Measurements from ENCODE around the gene PREX1. TPM values are rescaled to one million over a fixed set of nuclear protein-coding genes. Genes with fewer than 3 reads are reported as not detected.

PREX1 gene
- total and polyA plus RNA-seq, 4 donors: 20.4 to 49.0 (median 42.6) TPM

DNA sequence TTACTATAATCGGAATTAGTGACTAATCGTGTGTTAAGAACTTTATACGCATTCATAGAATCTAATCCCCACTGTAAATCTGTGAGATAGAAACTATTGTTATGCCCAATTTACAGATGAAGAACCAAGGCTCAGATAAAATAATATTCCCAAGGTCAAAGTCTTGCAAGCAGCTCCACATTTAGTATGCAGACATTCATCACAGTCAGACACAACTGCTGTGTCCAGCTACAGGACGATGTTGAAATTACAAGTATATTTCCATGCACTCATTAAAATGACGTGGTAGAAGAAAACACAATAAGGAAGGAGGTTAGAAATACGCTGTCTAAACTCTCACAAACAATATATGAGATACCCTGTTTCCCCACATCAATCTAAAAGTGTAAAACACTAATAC lies 82.5 kb downstream of the PREX1 start:
- no peak overlapping the region for H3K4me3 ChIP-seq (ENCODE audit: low read length in 2 of 2)
- H3K36me3 ChIP-seq (ENCODE audit: control insufficient read depth in 1 of 2, insufficient read depth in 2 of 2, low read length in 1 of 2): peaks cover 0 to 4% of the 10 kb centered on the region in 2 donors
- H3K27ac ChIP-seq (ENCODE audit: low read depth in 1 of 2, low read length in 2 of 2): no peak overlapping the region
- WGBS, 2 donors: 66% methylated on average over 6 of the region's 6 CpGs
- H3K4me1 ChIP-seq (ENCODE audit: control insufficient read depth in 1 of 2, insufficient read depth in 2 of 2, low read length in 2 of 2): no peaks in the 10 kb centered on the region
- H3K27me3 ChIP-seq (ENCODE audit: control insufficient read depth in 1 of 2, insufficient read depth in 2 of 2, low read length in 1 of 2): no peaks in the 10 kb centered on the region
- intact Hi-C loops (cut with DNase I): no loop called here
- DNase-seq: no peak
- no peaks in the 10 kb centered on the region for H3K9me3 ChIP-seq (ENCODE audit: control insufficient read depth, low read length)
- no peak for ATAC-seq (ENCODE audit: low FRiP score)

DNA sequence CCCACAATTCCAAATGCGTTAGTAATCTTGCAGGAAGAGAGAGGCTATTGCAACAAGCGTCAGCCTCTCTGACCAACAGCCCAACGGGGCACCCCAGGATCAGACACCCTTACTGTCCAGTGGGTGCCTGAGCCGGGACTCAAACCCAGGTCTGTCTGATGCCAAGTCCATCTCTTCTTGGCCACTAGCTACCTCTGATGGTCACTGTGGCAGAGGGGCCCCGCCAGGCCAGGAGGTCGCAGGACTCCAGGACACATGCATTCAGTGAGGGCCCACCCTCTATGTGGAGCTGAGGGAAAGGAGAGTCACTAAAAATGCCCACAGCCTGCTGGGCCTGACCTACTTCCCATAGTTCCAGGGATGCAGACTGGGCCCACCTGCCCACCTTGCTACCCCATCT lies 83.3 kb downstream of the PREX1 start:
- no peaks in the 10 kb centered on the region for H3K4me1 ChIP-seq (ENCODE audit: control insufficient read depth in 1 of 2, insufficient read depth in 2 of 2, low read length in 2 of 2)
- no peaks in the 10 kb centered on the region for H3K27me3 ChIP-seq (ENCODE audit: control insufficient read depth in 1 of 2, insufficient read depth in 2 of 2, low read length in 1 of 2)
- H3K36me3 ChIP-seq (ENCODE audit: control insufficient read depth in 1 of 2, insufficient read depth in 2 of 2, low read length in 1 of 2): peaks cover 0 to 4% of the 10 kb centered on the region in 2 donors
- intact Hi-C loops (cut with DNase I): no loop called here
- 94% methylated on average over 6 of the region's 6 CpGs for WGBS, 2 donors
- no peak overlapping the region for H3K27ac ChIP-seq (ENCODE audit: low read depth in 1 of 2, low read length in 2 of 2)
- ATAC-seq (ENCODE audit: low FRiP score): no peak
- H3K9me3 ChIP-seq (ENCODE audit: control insufficient read depth, low read length): no peaks in the 10 kb centered on the region
- H3K4me3 ChIP-seq (ENCODE audit: low read length in 2 of 2): no peak overlapping the region
- DNase-seq: peak in 1 of 2 donors; percentile 67

DNA sequence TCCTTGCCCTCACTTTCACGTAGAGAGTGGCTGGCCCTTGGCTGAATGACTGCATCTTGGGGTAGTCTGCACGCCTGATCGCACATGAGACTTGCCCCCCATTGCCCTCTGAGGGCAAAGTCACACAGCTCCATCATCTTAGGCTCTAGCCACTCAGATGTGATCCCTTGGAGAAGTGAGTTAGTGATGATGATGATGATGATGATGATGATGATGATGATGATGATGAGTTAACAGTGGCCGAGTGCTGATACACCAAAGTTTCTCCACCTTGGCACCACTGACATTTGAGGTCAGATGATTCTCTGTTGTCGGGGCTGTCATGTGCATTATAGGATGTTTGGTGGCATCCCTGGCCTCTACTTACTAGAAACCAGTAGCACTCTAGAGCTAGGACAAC lies 84.0 kb downstream of the PREX1 start:
- no peaks in the 10 kb centered on the region for H3K27me3 ChIP-seq (ENCODE audit: control insufficient read depth in 1 of 2, insufficient read depth in 2 of 2, low read length in 1 of 2)
- intact Hi-C loops (cut with DNase I): no loop called here
- H3K27ac ChIP-seq (ENCODE audit: low read depth in 1 of 2, low read length in 2 of 2): no peak overlapping the region
- H3K9me3 ChIP-seq (ENCODE audit: control insufficient read depth, low read length): no peaks in the 10 kb centered on the region
- 91 to 92% methylated on average over 5 of the region's 5 CpGs for WGBS, 2 donors
- ATAC-seq (ENCODE audit: low FRiP score): no peak
- no peak overlapping the region for H3K4me3 ChIP-seq (ENCODE audit: low read length in 2 of 2)
- peaks cover 0 to 4% of the 10 kb centered on the region in 2 donors for H3K36me3 ChIP-seq (ENCODE audit: control insufficient read depth in 1 of 2, insufficient read depth in 2 of 2, low read length in 1 of 2)
- DNase-seq: peak in 1 of 2 donors; percentile 0
- H3K4me1 ChIP-seq (ENCODE audit: control insufficient read depth in 1 of 2, insufficient read depth in 2 of 2, low read length in 2 of 2): no peaks in the 10 kb centered on the region

DNA sequence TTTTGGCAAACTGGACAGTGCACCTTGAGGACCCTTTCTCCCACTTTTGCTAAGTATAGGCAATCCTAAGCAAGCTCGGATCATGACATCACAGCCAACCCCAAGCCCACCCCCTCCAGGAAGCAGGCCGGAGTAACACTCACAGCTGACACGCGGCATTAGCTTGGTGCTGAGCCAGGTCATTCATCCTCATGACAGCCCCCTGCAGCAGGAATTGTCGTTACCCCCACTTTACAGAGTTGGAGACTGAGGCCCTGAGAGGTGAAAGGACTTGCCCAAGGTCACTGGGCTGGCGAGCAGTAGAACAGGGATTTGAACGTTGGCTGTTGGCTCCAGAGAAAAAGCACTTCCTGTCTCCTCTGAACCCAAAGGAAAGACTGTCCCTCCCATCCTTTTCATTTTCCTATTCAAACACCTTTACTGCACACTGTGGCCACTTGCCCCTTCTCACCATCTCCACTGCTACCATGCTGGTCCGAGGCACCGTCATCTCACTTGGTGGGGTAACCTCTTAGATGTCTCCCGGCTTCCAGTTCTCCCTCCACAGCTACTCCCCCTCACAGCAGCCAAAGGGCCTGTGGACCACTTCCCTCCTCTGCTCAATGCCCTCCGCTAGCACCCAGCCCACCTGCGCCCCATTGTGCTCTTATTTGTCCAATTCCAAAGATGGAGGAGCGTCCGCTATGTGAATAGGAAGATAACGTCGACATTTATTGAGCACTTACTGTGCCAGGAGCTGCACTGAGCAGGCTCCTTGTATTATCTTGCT lies 84.7 kb downstream of the PREX1 start:
- WGBS, 2 donors: 90 to 93% methylated on average over 16 of the region's 16 CpGs
- peaks cover 0 to 4% of the 10 kb centered on the region in 2 donors for H3K36me3 ChIP-seq (ENCODE audit: control insufficient read depth in 1 of 2, insufficient read depth in 2 of 2, low read length in 1 of 2)
- intact Hi-C loops (cut with DNase I): no loop called here
- no peaks in the 10 kb centered on the region for H3K27me3 ChIP-seq (ENCODE audit: control insufficient read depth in 1 of 2, insufficient read depth in 2 of 2, low read length in 1 of 2)
- H3K4me1 ChIP-seq (ENCODE audit: control insufficient read depth in 1 of 2, insufficient read depth in 2 of 2, low read length in 2 of 2): no peaks in the 10 kb centered on the region
- H3K9me3 ChIP-seq (ENCODE audit: control insufficient read depth, low read length): no peaks in the 10 kb centered on the region
- H3K27ac ChIP-seq (ENCODE audit: low read depth in 1 of 2, low read length in 2 of 2): no peak overlapping the region
- ATAC-seq (ENCODE audit: low FRiP score) (no peak), DNase-seq (peak in 1 of 2 donors; percentile 60)
- no peak overlapping the region for H3K4me3 ChIP-seq (ENCODE audit: low read length in 2 of 2)

DNA sequence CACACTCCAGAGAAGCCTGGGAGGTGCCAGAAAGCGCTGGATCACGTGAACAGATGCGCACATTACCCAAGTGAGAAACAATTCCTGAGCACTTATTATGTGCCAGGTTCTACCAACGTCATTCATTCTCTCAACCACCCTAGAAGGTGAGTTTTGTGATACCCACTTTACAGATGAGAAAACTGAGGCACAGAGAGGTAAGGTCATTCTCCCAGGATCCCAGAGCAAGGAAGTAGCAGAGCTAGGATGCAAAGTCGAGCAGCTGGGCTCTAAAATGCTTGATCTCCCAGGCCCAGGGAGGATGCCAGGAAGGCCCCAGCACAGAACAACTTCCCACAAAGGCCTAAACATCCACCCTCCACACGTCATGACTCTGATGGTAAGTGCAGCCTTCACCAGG lies 85.6 kb downstream of the PREX1 start:
- intact Hi-C loops (cut with DNase I): no loop called here

DNA sequence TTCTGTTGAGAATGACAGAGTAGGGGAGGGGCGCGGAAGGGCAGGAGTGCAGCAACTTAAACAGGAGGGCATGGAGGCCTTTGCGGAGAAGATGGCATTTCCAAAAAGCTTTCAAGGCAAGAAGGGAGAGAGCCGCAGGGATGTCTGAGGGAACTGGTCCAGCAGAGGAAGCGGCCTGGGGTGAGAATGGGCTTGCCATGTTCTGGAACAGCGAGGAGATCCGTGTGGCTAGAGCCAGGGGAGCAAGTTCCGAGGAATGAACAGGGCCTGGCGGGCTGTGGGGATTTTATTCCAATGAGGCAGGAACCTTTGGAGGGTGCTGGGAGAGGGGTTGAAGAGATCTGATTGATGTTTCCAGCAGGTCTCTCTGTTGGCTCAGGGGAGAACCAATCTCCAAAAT lies 86.1 kb downstream of the PREX1 start:
- DNase-seq: peak in 1 of 2 donors; percentile 28
- no peaks in the 10 kb centered on the region for H3K9me3 ChIP-seq (ENCODE audit: control insufficient read depth, low read length)
- intact Hi-C loops (cut with DNase I): no loop called here
- ATAC-seq (ENCODE audit: low FRiP score): no peak
- H3K27ac ChIP-seq (ENCODE audit: low read depth in 1 of 2, low read length in 2 of 2): no peak overlapping the region
- no peaks in the 10 kb centered on the region for H3K27me3 ChIP-seq (ENCODE audit: control insufficient read depth in 1 of 2, insufficient read depth in 2 of 2, low read length in 1 of 2)
- 93 to 94% methylated on average over 9 of the region's 9 CpGs for WGBS, 2 donors
- no peak overlapping the region for H3K4me3 ChIP-seq (ENCODE audit: low read length in 2 of 2)
- H3K36me3 ChIP-seq (ENCODE audit: control insufficient read depth in 1 of 2, insufficient read depth in 2 of 2, low read length in 1 of 2): peaks cover 0 to 3% of the 10 kb centered on the region in 2 donors
- no peaks in the 10 kb centered on the region for H3K4me1 ChIP-seq (ENCODE audit: control insufficient read depth in 1 of 2, insufficient read depth in 2 of 2, low read length in 2 of 2)

More for the DNA sequence above, 85.6 kb downstream of the PREX1 start:
- H3K4me3 ChIP-seq (ENCODE audit: low read length in 2 of 2): no peak overlapping the region
- no peak overlapping the region for H3K27ac ChIP-seq (ENCODE audit: low read depth in 1 of 2, low read length in 2 of 2)
- ATAC-seq (ENCODE audit: low FRiP score) (no peak), DNase-seq (no peak)
- no peaks in the 10 kb centered on the region for H3K9me3 ChIP-seq (ENCODE audit: control insufficient read depth, low read length)
- H3K27me3 ChIP-seq (ENCODE audit: control insufficient read depth in 1 of 2, insufficient read depth in 2 of 2, low read length in 1 of 2): no peaks in the 10 kb centered on the region
- H3K36me3 ChIP-seq (ENCODE audit: control insufficient read depth in 1 of 2, insufficient read depth in 2 of 2, low read length in 1 of 2): peaks cover 0 to 3% of the 10 kb centered on the region in 2 donors
- H3K4me1 ChIP-seq (ENCODE audit: control insufficient read depth in 1 of 2, insufficient read depth in 2 of 2, low read length in 2 of 2): no peaks in the 10 kb centered on the region
- WGBS, 2 donors: 87 to 88% methylated on average over 6 of the region's 6 CpGs

DNA sequence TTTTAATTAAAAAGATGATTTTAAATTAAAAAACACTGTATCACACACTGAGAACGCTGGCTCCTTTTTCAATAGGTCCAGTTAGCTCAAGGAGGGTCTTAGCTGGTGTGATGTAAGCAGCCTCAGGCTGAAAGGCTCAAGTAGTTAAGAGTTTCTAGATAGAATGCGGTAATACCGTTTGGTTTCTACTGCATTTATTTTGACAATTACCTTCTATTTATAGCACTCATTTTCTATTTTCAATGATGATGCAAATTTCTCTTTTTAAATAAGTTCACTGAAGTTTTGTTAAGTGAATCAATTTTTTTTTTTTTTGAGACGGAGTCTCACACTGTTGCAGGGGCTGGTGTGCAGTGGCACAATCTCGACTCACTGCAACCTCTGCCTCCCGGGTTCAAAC lies 87.1 kb downstream of the PREX1 start:
- 79 to 83% methylated on average over 6 of the region's 6 CpGs for whole genome bisulfite sequencing, 2 donors
- intact Hi-C loops (cut with DNase I): no loop called here
- H3K27ac ChIP-seq (ENCODE audit: low read depth in 1 of 2, low read length in 2 of 2): no peak overlapping the region
- H3K36me3 ChIP-seq (ENCODE audit: control insufficient read depth in 1 of 2, insufficient read depth in 2 of 2, low read length in 1 of 2): peaks cover 0 to 3% of the 10 kb centered on the region in 2 donors
- no peaks in the 10 kb centered on the region for H3K27me3 ChIP-seq (ENCODE audit: control insufficient read depth in 1 of 2, insufficient read depth in 2 of 2, low read length in 1 of 2)
- DNase-seq (peak in 1 of 2 donors; percentile 2), ATAC-seq (ENCODE audit: low FRiP score) (no peak)
- H3K4me3 ChIP-seq (ENCODE audit: low read length in 2 of 2): no peak overlapping the region
- H3K4me1 ChIP-seq (ENCODE audit: control insufficient read depth in 1 of 2, insufficient read depth in 2 of 2, low read length in 2 of 2): no peaks in the 10 kb centered on the region
- no peaks in the 10 kb centered on the region for H3K9me3 ChIP-seq (ENCODE audit: control insufficient read depth, low read length)

DNA sequence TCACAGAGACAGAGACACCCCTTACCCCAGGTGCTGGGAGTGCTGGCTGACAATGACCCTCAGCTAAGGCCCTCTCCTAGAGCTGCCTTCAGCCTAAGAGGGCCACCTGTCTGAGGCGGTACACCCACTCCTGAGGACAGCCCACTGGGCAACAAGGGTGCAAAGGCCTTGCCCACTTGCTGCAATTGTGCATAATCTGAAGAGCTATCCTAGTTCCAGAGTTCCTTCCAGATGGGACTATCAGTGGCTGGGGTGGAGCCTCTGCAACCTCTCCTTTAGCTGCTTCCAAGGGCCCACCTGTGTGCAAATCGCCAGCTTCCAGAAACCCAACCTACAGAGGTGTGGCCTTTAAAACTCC lies 87.5 kb downstream of the PREX1 start:
- no peak for DNase-seq
- Histone ChIP-seq H3K27ac (ENCODE audit: low read depth in 1 of 2, low read length in 2 of 2) (no peak overlapping the region), H3K4me3 (ENCODE audit: low read length in 2 of 2) (no peak overlapping the region), H3K36me3 (ENCODE audit: control insufficient read depth in 1 of 2, insufficient read depth in 2 of 2, low read length in 1 of 2) (peaks cover 0 to 3% of the 10 kb centered on the region in 2 donors), H3K9me3 (ENCODE audit: control insufficient read depth, low read length) (no peaks in the 10 kb centered on the region), H3K27me3 (ENCODE audit: control insufficient read depth in 1 of 2, insufficient read depth in 2 of 2, low read length in 1 of 2) (no peaks in the 10 kb centered on the region), H3K4me1 (ENCODE audit: control insufficient read depth in 1 of 2, insufficient read depth in 2 of 2, low read length in 2 of 2) (no peaks in the 10 kb centered on the region)
- no peak for ATAC-seq (ENCODE audit: low FRiP score)
- WGBS, 2 donors: 96 to 100% methylated on average over 2 of the region's 2 CpGs
- intact Hi-C loops (cut with DNase I): no loop called here
